ENCODE measurements around the gene MSN.
"Not testable (repeated sequence)": the region's sequence is repeated elsewhere in the genome, so short reads cannot be mapped to it uniquely, and the experiment has no call there.

Gene MSN

GRCh38 chrX:65745427-65745826 lies 78.0 kb downstream of the MSN start:
- H3K9me3 ChIP-seq (ENCODE audit: control insufficient read depth, low read length): no peaks in the 10 kb centered on the region
- no peak overlapping the region for H3K4me3 ChIP-seq (ENCODE audit: insufficient read depth, low read depth, low read length)
- no peaks in the 10 kb centered on the region for H3K27me3 ChIP-seq (ENCODE audit: control insufficient read depth, insufficient read depth, low read length, poor library complexity, severe bottlenecking)
- no peaks in the 10 kb centered on the region for H3K36me3 ChIP-seq (ENCODE audit: control insufficient read depth, insufficient read depth, low read length)
- H3K4me1 ChIP-seq (ENCODE audit: control insufficient read depth, insufficient read depth, low read length): no peaks in the 10 kb centered on the region
- no peak overlapping the region for H3K27ac ChIP-seq (ENCODE audit: insufficient read depth, low read depth, low read length, poor library complexity, severe bottlenecking)
- whole genome bisulfite sequencing, 2 experiments: 72 to 90% methylated on average over 4 to 6 of the region's 6 CpGs

GRCh38 chrX:65745992-65746391 lies 78.5 kb downstream of the MSN start:
- H3K27ac ChIP-seq (ENCODE audit: insufficient read depth, low read depth, low read length, poor library complexity, severe bottlenecking): no peak overlapping the region
- no peaks in the 10 kb centered on the region for H3K4me1 ChIP-seq (ENCODE audit: control insufficient read depth, insufficient read depth, low read length)
- WGBS, 2 experiments: 71 to 86% methylated on average over 5 of the region's 5 CpGs
- H3K9me3 ChIP-seq (ENCODE audit: control insufficient read depth, low read length): no peaks in the 10 kb centered on the region
- no peaks in the 10 kb centered on the region for H3K36me3 ChIP-seq (ENCODE audit: control insufficient read depth, insufficient read depth, low read length)
- H3K4me3 ChIP-seq (ENCODE audit: insufficient read depth, low read depth, low read length): no peak overlapping the region
- no peaks in the 10 kb centered on the region for H3K27me3 ChIP-seq (ENCODE audit: control insufficient read depth, insufficient read depth, low read length, poor library complexity, severe bottlenecking)

GRCh38 chrX:65750674-65751469 lies 83.4 kb downstream of the MSN start:
- H3K36me3 ChIP-seq (ENCODE audit: control insufficient read depth, insufficient read depth, low read length): no peaks in the 10 kb centered on the region
- WGBS, 2 experiments: 94 to 96% methylated on average over 6 of the region's 6 CpGs
- H3K27ac ChIP-seq (ENCODE audit: insufficient read depth, low read depth, low read length, poor library complexity, severe bottlenecking): no peak overlapping the region
- H3K4me1 ChIP-seq (ENCODE audit: control insufficient read depth, insufficient read depth, low read length): no peaks in the 10 kb centered on the region
- no peaks in the 10 kb centered on the region for H3K9me3 ChIP-seq (ENCODE audit: control insufficient read depth, low read length)
- H3K27me3 ChIP-seq (ENCODE audit: control insufficient read depth, insufficient read depth, low read length, poor library complexity, severe bottlenecking): no peaks in the 10 kb centered on the region
- H3K4me3 ChIP-seq (ENCODE audit: insufficient read depth, low read depth, low read length): no peak overlapping the region

- no peak overlapping the region for H3K27ac ChIP-seq (ENCODE audit: insufficient read depth, low read depth, low read length, poor library complexity, severe bottlenecking)
- no peaks in the 10 kb centered on the region for H3K9me3 ChIP-seq (ENCODE audit: control insufficient read depth, low read length)
- WGBS, 2 experiments: 90 to 94% methylated on average over 2 of the region's 2 CpGs
- H3K4me1 ChIP-seq (ENCODE audit: control insufficient read depth, insufficient read depth, low read length): no peaks in the 10 kb centered on the region
- no peaks in the 10 kb centered on the region for H3K36me3 ChIP-seq (ENCODE audit: control insufficient read depth, insufficient read depth, low read length)
- no peak overlapping the region for H3K4me3 ChIP-seq (ENCODE audit: insufficient read depth, low read depth, low read length)
- H3K27me3 ChIP-seq (ENCODE audit: control insufficient read depth, insufficient read depth, low read length, poor library complexity, severe bottlenecking): no peaks in the 10 kb centered on the region
Measured at GRCh38 chrX:65751519-65751918, 84.1 kb downstream of the MSN start.

GRCh38 chrX:65752294-65752693 lies 84.8 kb downstream of the MSN start:
- 77 to 82% methylated on average over 3 of the region's 3 CpGs for WGBS, 2 experiments
- H3K4me1 ChIP-seq (ENCODE audit: control insufficient read depth, insufficient read depth, low read length): no peaks in the 10 kb centered on the region
- H3K27me3 ChIP-seq (ENCODE audit: control insufficient read depth, insufficient read depth, low read length, poor library complexity, severe bottlenecking): no peaks in the 10 kb centered on the region
- H3K9me3 ChIP-seq (ENCODE audit: control insufficient read depth, low read length): no peaks in the 10 kb centered on the region
- H3K36me3 ChIP-seq (ENCODE audit: control insufficient read depth, insufficient read depth, low read length): no peaks in the 10 kb centered on the region
- H3K27ac ChIP-seq (ENCODE audit: insufficient read depth, low read depth, low read length, poor library complexity, severe bottlenecking): no peak overlapping the region
- no peak overlapping the region for H3K4me3 ChIP-seq (ENCODE audit: insufficient read depth, low read depth, low read length)

- H3K4me1 ChIP-seq (ENCODE audit: control insufficient read depth, insufficient read depth, low read length): no peaks in the 10 kb centered on the region
- no peaks in the 10 kb centered on the region for H3K27me3 ChIP-seq (ENCODE audit: control insufficient read depth, insufficient read depth, low read length, poor library complexity, severe bottlenecking)
- H3K27ac ChIP-seq (ENCODE audit: insufficient read depth, low read depth, low read length, poor library complexity, severe bottlenecking): no peak overlapping the region
- 87 to 92% methylated on average over 3 of the region's 3 CpGs for WGBS, 2 experiments
- no peak overlapping the region for H3K4me3 ChIP-seq (ENCODE audit: insufficient read depth, low read depth, low read length)
- H3K9me3 ChIP-seq (ENCODE audit: control insufficient read depth, low read length): no peaks in the 10 kb centered on the region
- no peaks in the 10 kb centered on the region for H3K36me3 ChIP-seq (ENCODE audit: control insufficient read depth, insufficient read depth, low read length)
Measured at GRCh38 chrX:65755786-65756185, 88.3 kb downstream of the MSN start.

GRCh38 chrX:65757943-65758342 lies 90.5 kb downstream of the MSN start:
- Histone ChIP-seq H3K9me3 (ENCODE audit: control insufficient read depth, low read length) (no peaks in the 10 kb centered on the region), H3K4me3 (ENCODE audit: insufficient read depth, low read depth, low read length) (no peak overlapping the region), H3K27me3 (ENCODE audit: control insufficient read depth, insufficient read depth, low read length, poor library complexity, severe bottlenecking) (no peaks in the 10 kb centered on the region), H3K36me3 (ENCODE audit: control insufficient read depth, insufficient read depth, low read length) (no peaks in the 10 kb centered on the region), H3K27ac (ENCODE audit: insufficient read depth, low read depth, low read length, poor library complexity, severe bottlenecking) (no peak overlapping the region), H3K4me1 (ENCODE audit: control insufficient read depth, insufficient read depth, low read length) (no peaks in the 10 kb centered on the region)
- 100% methylated on average over 2 of the region's 3 CpGs; no CpG with 5 or more reads in 1 of the 2 experiments for WGBS, 2 experiments

GRCh38 chrX:65758505-65758904 lies 91.1 kb downstream of the MSN start:
- H3K4me1 ChIP-seq (ENCODE audit: control insufficient read depth, insufficient read depth, low read length): no peaks in the 10 kb centered on the region
- no peaks in the 10 kb centered on the region for H3K27me3 ChIP-seq (ENCODE audit: control insufficient read depth, insufficient read depth, low read length, poor library complexity, severe bottlenecking)
- H3K9me3 ChIP-seq (ENCODE audit: control insufficient read depth, low read length): no peaks in the 10 kb centered on the region
- no peaks in the 10 kb centered on the region for H3K36me3 ChIP-seq (ENCODE audit: control insufficient read depth, insufficient read depth, low read length)
- WGBS, 2 experiments: 86% methylated on average over 1 of the region's 1 CpG; no CpG with 5 or more reads in 1 of the 2 experiments
- H3K27ac ChIP-seq (ENCODE audit: insufficient read depth, low read depth, low read length, poor library complexity, severe bottlenecking): no peak overlapping the region
- no peak overlapping the region for H3K4me3 ChIP-seq (ENCODE audit: insufficient read depth, low read depth, low read length)

GRCh38 chrX:65759525-65759924 lies 92.1 kb downstream of the MSN start:
- H3K27me3 ChIP-seq (ENCODE audit: control insufficient read depth, insufficient read depth, low read length, poor library complexity, severe bottlenecking); H3K9me3 ChIP-seq (ENCODE audit: control insufficient read depth, low read length); H3K4me3 ChIP-seq (ENCODE audit: insufficient read depth, low read depth, low read length); H3K36me3 ChIP-seq (ENCODE audit: control insufficient read depth, insufficient read depth, low read length); H3K4me1 ChIP-seq (ENCODE audit: control insufficient read depth, insufficient read depth, low read length); H3K27ac ChIP-seq (ENCODE audit: insufficient read depth, low read depth, low read length, poor library complexity, severe bottlenecking): not testable (repeated sequence)
- 100% methylated on average over 1 of the region's 1 CpG; no CpG with 5 or more reads in 1 of the 2 experiments for WGBS, 2 experiments

- Histone ChIP-seq H3K27me3 (ENCODE audit: control insufficient read depth, insufficient read depth, low read length, poor library complexity, severe bottlenecking) (no peaks in the 10 kb centered on the region), H3K27ac (ENCODE audit: insufficient read depth, low read depth, low read length, poor library complexity, severe bottlenecking) (no peak overlapping the region), H3K4me1 (ENCODE audit: control insufficient read depth, insufficient read depth, low read length) (no peaks in the 10 kb centered on the region), H3K36me3 (ENCODE audit: control insufficient read depth, insufficient read depth, low read length) (no peaks in the 10 kb centered on the region), H3K4me3 (ENCODE audit: insufficient read depth, low read depth, low read length) (no peak overlapping the region), H3K9me3 (ENCODE audit: control insufficient read depth, low read length) (no peaks in the 10 kb centered on the region)
- 93 to 100% methylated on average over 2 of the region's 3 CpGs for WGBS, 2 experiments
Measured at GRCh38 chrX:65769564-65770292, 102.3 kb downstream of the MSN start.

Measured in ectodermal cell (in vitro differentiated cells).